Colonic mucosa (tissue), 4 donors: ENCODE measurements around the gene SH3PXD2A. TPM values are rescaled to one million over a fixed set of nuclear protein-coding genes. Genes with fewer than 3 reads are reported as not detected.

ENCODE experiments used
- DNase-seq: peaks from one replicate; pipeline ENCODE4 v3.0.0-alpha.2; 2020
- H3K27ac ChIP-seq: fragments of 200-600 bp; one replicate; pipeline ENCODE4 v1.8.0; 2021
- H3K27me3 ChIP-seq: fragments of 200-600 bp; one replicate; pipeline ENCODE4 v1.8.0; 2021
- H3K36me3 ChIP-seq: fragments of 200-600 bp; one replicate; pipeline ENCODE4 v1.8.0; 2021
- H3K4me1 ChIP-seq: fragments of 200-600 bp; one replicate; pipeline ENCODE4 v1.8.0; 2021; ENCODE audit warnings: mild to moderate bottlenecking
- H3K4me3 ChIP-seq: fragments of 200-600 bp; one replicate; pipeline ENCODE4 v1.8.0; 2021
- H3K9ac ChIP-seq, 2 donors: one replicate each; pipeline ENCODE4 v1.7.0; 2013; ENCODE audit warnings: control low read depth in 2 of 2, low read depth in 2 of 2, low read length in 2 of 2
- H3K9me3 ChIP-seq: fragments of 200-600 bp; one replicate; pipeline ENCODE4 v1.8.0; 2021
- CTCF ChIP-seq: fragments of 200-600 bp; IDR thresholded peaks from one replicate; pipeline ENCODE4 v1.8.0; 2022; ENCODE audit warnings: antibody characterized with exemption, mild to moderate bottlenecking
- intact Hi-C: fragments of 100-400 bp; cut with DNase I; formaldehyde crosslinking; loops from one replicate; pipeline ENCODE4 v1.14.1; 2022
- total RNA-seq, 2 donors: library from RNA; stranded (reverse); fragmentation: NEBNext Ultra II Directional in 1 of 2; extraction: Animal tissue kit (Norgen Biotek cat#: 25700) in 1 of 2; gene quantifications; one replicate each; pipeline ENCODE4 v1.2.1, GENCODE V29; 2021
- donor health status: healthy.
- donor health status: DM: no; HTN: no; CAD: no.
- donor health status: DM: no; HTN: no; CAD: no.

The SH3PXD2A gene
- total RNA-seq, 2 donors from 2014 or later = 37.5 to 40.8 TPM

- H3K9ac ChIP-seq = no peak overlapping the region
- no peak for DNase-seq
- H3K27ac ChIP-seq = no peak overlapping the region
- intact Hi-C loops = no loop called here
- no peaks in the 10 kb centered on the region for H3K9me3 ChIP-seq
- H3K27me3 ChIP-seq = no peaks in the 10 kb centered on the region
- H3K36me3 ChIP-seq = no peaks in the 10 kb centered on the region
- H3K4me1 ChIP-seq = no peaks in the 10 kb centered on the region
- no peak for TF ChIP-seq CTCF
- no peak overlapping the region for H3K4me3 ChIP-seq
Measured at GRCh38 chr10:103876155-103876554, 20.8 kb upstream of the SH3PXD2A start.

GRCh38 chr10:103874730-103875129 lies 19.4 kb upstream of the SH3PXD2A start:
- no peak for TF ChIP-seq CTCF
- H3K4me3 ChIP-seq = no peak overlapping the region
- intact Hi-C loops = no loop called here
- DNase-seq = no peak
- H3K9me3 ChIP-seq = no peaks in the 10 kb centered on the region
- H3K36me3 ChIP-seq = no peaks in the 10 kb centered on the region
- no peaks in the 10 kb centered on the region for H3K4me1 ChIP-seq
- no peak overlapping the region for H3K9ac ChIP-seq
- H3K27ac ChIP-seq = no peak overlapping the region
- no peaks in the 10 kb centered on the region for H3K27me3 ChIP-seq

GRCh38 chr10:103872137-103872931 lies 17.0 kb upstream of the SH3PXD2A start:
- Histone ChIP-seq H3K9me3 (no peaks in the 10 kb centered on the region), H3K9ac (no peak overlapping the region), H3K27ac (no peak overlapping the region), H3K4me3 (no peak overlapping the region), H3K36me3 (no peaks in the 10 kb centered on the region), H3K27me3 (no peaks in the 10 kb centered on the region), H3K4me1 (no peaks in the 10 kb centered on the region)
- TF ChIP-seq CTCF = no peak
- DNase-seq = no peak
- intact Hi-C loops = no loop called here

GRCh38 chr10:103871006-103871405 lies 15.6 kb upstream of the SH3PXD2A start:
- Histone ChIP-seq H3K36me3 (no peaks in the 10 kb centered on the region), H3K27me3 (no peaks in the 10 kb centered on the region), H3K27ac (no peak overlapping the region), H3K9ac (no peak overlapping the region), H3K4me3 (no peak overlapping the region), H3K4me1 (no peaks in the 10 kb centered on the region), H3K9me3 (no peaks in the 10 kb centered on the region)
- no peak for TF ChIP-seq CTCF
- no peak for DNase-seq
- intact Hi-C loops = no loop called here

GRCh38 chr10:103870516-103870915 lies 15.1 kb upstream of the SH3PXD2A start:
- no peaks in the 10 kb centered on the region for H3K27me3 ChIP-seq
- H3K27ac ChIP-seq = no peak overlapping the region
- intact Hi-C loops = no loop called here
- no peak overlapping the region for H3K9ac ChIP-seq
- no peak for DNase-seq
- no peak overlapping the region for H3K4me3 ChIP-seq
- TF ChIP-seq CTCF = no peak
- H3K36me3 ChIP-seq = no peaks in the 10 kb centered on the region
- H3K4me1 ChIP-seq = no peaks in the 10 kb centered on the region
- no peaks in the 10 kb centered on the region for H3K9me3 ChIP-seq
